Left renal cortex interstitium (tissue), 4 donors: ENCODE measurements around the gene MYO7A. TPM values are rescaled to one million over a fixed set of nuclear protein-coding genes. Genes with fewer than 3 reads are reported as not detected.

Source experiments
- DNase-seq, 4 donors: peaks; one replicate each; pipeline ENCODE4 v3.0.0-alpha.2; 2013; ENCODE audit warnings: low read depth in 4 of 4, low spot score in 2 of 4, missing footprints in 1 of 4
- polyA plus RNA-seq, 4 donors: library from polyadenylated mRNA; unstranded; fragments of 120-200 nt; gene quantifications; one replicate each; pipeline ENCODE4 v1.2.1, GENCODE V29; 2013; ENCODE audit not compliant: insufficient read length in 4 of 4

Gene MYO7A
- polyA plus RNA-seq = 1 to 10 TPM; 1.9 to 4.6 (median 3.2) TPM

GRCh38 chr11:77127920-77128691 is at the start of gene MYO7A:
Gene MYO7A (plus strand): TSS chr11:77128246. CDS start chr11:77130635, 2,389 bp downstream.
- DNase-seq = peak; percentile 27 to 84 (median 60)

- no peak for DNase-seq
Measured at GRCh38 chr11:77079666-77080065, 48.4 kb upstream of the MYO7A start.

GRCh38 chr11:77080643-77081210 is 47.3 kb upstream of the MYO7A start:
- DNase-seq = no peak

GRCh38 chr11:77081381-77081851 is 46.6 kb upstream of the MYO7A start:
- DNase-seq = no peak

- DNase-seq = no peak
Measured at GRCh38 chr11:77081976-77082836, 45.8 kb upstream of the MYO7A start.

GRCh38 chr11:77082838-77083565 is 45.0 kb upstream of the MYO7A start:
- DNase-seq = no peak

GRCh38 chr11:77083566-77084245 is 44.3 kb upstream of the MYO7A start:
- DNase-seq = no peak

GRCh38 chr11:77084581-77085191 is 43.4 kb upstream of the MYO7A start:
- no peak for DNase-seq

- no peak for DNase-seq
Measured at GRCh38 chr11:77085652-77086051, 42.4 kb upstream of the MYO7A start.

GRCh38 chr11:77086521-77087472 is 41.2 kb upstream of the MYO7A start:
- DNase-seq = no peak

GRCh38 chr11:77087723-77088225 is 40.3 kb upstream of the MYO7A start:
- DNase-seq = no peak

GRCh38 chr11:77088236-77089003 is 39.6 kb upstream of the MYO7A start:
- peak in 1 of 4 donors; percentile 34 for DNase-seq

- DNase-seq = no peak
Measured at GRCh38 chr11:77089004-77089545, 39.0 kb upstream of the MYO7A start.

GRCh38 chr11:77090046-77090372 is 38.0 kb upstream of the MYO7A start:
- no peak for DNase-seq

GRCh38 chr11:77090373-77091111 is 37.5 kb upstream of the MYO7A start:
- DNase-seq = no peak

- peak in 1 of 4 donors; percentile 50 for DNase-seq
Measured at GRCh38 chr11:77091146-77091940, 36.7 kb upstream of the MYO7A start.
